NCI-H526 (cell line): ENCODE data around the gene ADGRA1.

Experiments
- DNase-seq, 2 experiments: peaks; one replicate each; lab custom pipeline; 2025; lab: John Stamatoyannopoulos, UW

ADGRA1 gene

GRCh38 chr10:133113146-133113830 is 25.6 kb downstream of the ADGRA1 start:
- no peak for DNase-seq

GRCh38 chr10:133113847-133114246 is 26.1 kb downstream of the ADGRA1 start:
- DNase-seq = no peak

GRCh38 chr10:133114251-133114650 is 26.5 kb downstream of the ADGRA1 start:
- DNase-seq = no peak

- DNase-seq = no peak
Measured at GRCh38 chr10:133114726-133115452, 27.2 kb downstream of the ADGRA1 start.

- no peak for DNase-seq
Measured at GRCh38 chr10:133115453-133115842, 27.7 kb downstream of the ADGRA1 start.

- DNase-seq = no peak
Measured at GRCh38 chr10:133115976-133116375, 28.3 kb downstream of the ADGRA1 start.

- DNase-seq = no peak
Measured at GRCh38 chr10:133116455-133116854, 28.7 kb downstream of the ADGRA1 start.

- no peak for DNase-seq
Measured at GRCh38 chr10:133117036-133117687, 29.4 kb downstream of the ADGRA1 start.

GRCh38 chr10:133117688-133118071 is 30.0 kb downstream of the ADGRA1 start:
- no peak for DNase-seq

GRCh38 chr10:133121479-133121878 is 33.8 kb downstream of the ADGRA1 start:
- DNase-seq = no peak

GRCh38 chr10:133122171-133122935 is 34.6 kb downstream of the ADGRA1 start:
- DNase-seq = no peak

- no peak for DNase-seq
Measured at GRCh38 chr10:133123050-133123745, 35.5 kb downstream of the ADGRA1 start.

GRCh38 chr10:133123746-133124356 is 36.1 kb downstream of the ADGRA1 start:
- DNase-seq = no peak

- DNase-seq = peak in 1 of 2 experiments; percentile 29
Measured at GRCh38 chr10:133124357-133125211, 36.9 kb downstream of the ADGRA1 start.

GRCh38 chr10:133125901-133126300 is 38.2 kb downstream of the ADGRA1 start:
- DNase-seq = no peak

GRCh38 chr10:133126431-133127290 is 38.9 kb downstream of the ADGRA1 start:
- DNase-seq = no peak

GRCh38 chr10:133127291-133128125 is 39.8 kb downstream of the ADGRA1 start:
- no peak for DNase-seq
